H1 (cell line): ENCODE results near the gene SERPINB11. TPM values are rescaled to one million over a fixed set of nuclear protein-coding genes. Genes with fewer than 3 reads are reported as not detected.

ENCODE experiments used
- CTCF ChIA-PET: fragments of 300-600 bp; sonication (Branson Sonifier 250); formaldehyde crosslinking; loops from one replicate; lab custom pipeline; 2021; ENCODE audit not compliant: partially characterized antibody; lab: Charles Lee
- POLR2A ChIA-PET: fragments of 300-600 bp; sonication (Branson Sonifier 250); formaldehyde crosslinking; loops from one replicate; lab custom pipeline; 2021; ENCODE audit warnings: inconsistent platforms; ENCODE audit not compliant: partially characterized antibody; lab: Charles Lee
- DNase-seq, 2 experiments: peaks; one replicate each; pipeline versions ENCODE4 v3.0.0 to v3.0.0-alpha.2; 2010 to 2022; ENCODE audit warnings: low spot score in 2 of 2, low read depth in 1 of 2, mixed read lengths in 1 of 2
- FAIRE-seq: peaks from 2 replicates; lab custom pipeline; 2011; peaks lifted over from hg19 to GRCh38; lab: Jason Lieb, UNC
- H2AFZ ChIP-seq: 2 replicates; pipeline ENCODE4 v1.8.1; 2012; ENCODE audit warnings: low read length, inconsistent platforms
- H2AK5ac ChIP-seq: 2 replicates; pipeline ENCODE4 v1.6.1; 2013; ENCODE audit warnings: low read depth, low read length
- H2BK120ac ChIP-seq: replicated peaks from 2 replicates; pipeline ENCODE3; 2013; ENCODE audit warnings: low read depth, low read length, inconsistent platforms
- H2BK12ac ChIP-seq: 2 replicates; pipeline ENCODE4 v1.6.1; 2013; ENCODE audit warnings: low read depth, low read length
- H2BK15ac ChIP-seq: 2 replicates; pipeline ENCODE4 v1.6.1; 2013; ENCODE audit warnings: low read length
- H2BK20ac ChIP-seq: 2 replicates; pipeline ENCODE4 v1.6.1; 2013; ENCODE audit warnings: low read length
- H2BK5ac ChIP-seq: 2 replicates; pipeline ENCODE4 v1.6.1; 2013; ENCODE audit warnings: low read depth, low read length
- H3K14ac ChIP-seq: 2 replicates; pipeline ENCODE4 v1.6.1; 2013; ENCODE audit warnings: inconsistent platforms; ENCODE audit not compliant: insufficient read length
- H3K18ac ChIP-seq: 2 replicates; pipeline ENCODE4 v1.6.1; 2013; ENCODE audit warnings: low read length; ENCODE audit errors: extremely low read depth
- H3K23ac ChIP-seq: 2 replicates; pipeline ENCODE4 v1.6.1; 2013; ENCODE audit warnings: inconsistent platforms; ENCODE audit not compliant: insufficient read length
- H3K23me2 ChIP-seq: 2 replicates; pipeline ENCODE4 v1.6.1; 2013; ENCODE audit warnings: low read depth, low read length
- H3K27ac ChIP-seq: 2 replicates; pipeline ENCODE4 v1.6.1; 2011; ENCODE audit warnings: low read depth, low read length, inconsistent platforms
- H3K27me3 ChIP-seq, 4 experiments: replicated peaks in 1 of 4; 1 replicate in 1 of 4; 2 replicates in 3 of 4; pipeline versions ENCODE4 v1.6.1 to v1.8.1; 2011 to 2013; ENCODE audit warnings: low read length in 3 of 4, mild to moderate bottlenecking in 3 of 4, inconsistent platforms in 2 of 4, mixed read lengths in 2 of 4, moderate library complexity in 1 of 4; ENCODE audit not compliant: control insufficient read depth in 3 of 4, insufficient read depth in 3 of 4; ENCODE audit errors: extremely low read depth in 1 of 4
- H3K36me3 ChIP-seq, 4 experiments: 2 replicates each; pipeline versions ENCODE4 v1.6.1 to v1.8.1; 2011 to 2013; ENCODE audit warnings: mild to moderate bottlenecking in 4 of 4, low read length in 3 of 4, moderate library complexity in 2 of 4, control low read depth in 1 of 4, inconsistent platforms in 1 of 4; ENCODE audit not compliant: insufficient read depth in 4 of 4, control insufficient read depth in 2 of 4
- H3K4ac ChIP-seq: replicated peaks from 2 replicates; pipeline ENCODE3; 2013; ENCODE audit warnings: low read length, low read depth, mixed read lengths, inconsistent platforms; ENCODE audit not compliant: insufficient read length
- H3K4me1 ChIP-seq, 4 experiments: replicated peaks in 1 of 4; 1 replicate in 1 of 4; 2 replicates in 3 of 4; pipeline versions ENCODE4 v1.6.1 to v1.8.1; 2011 to 2013; ENCODE audit warnings: low read length in 3 of 4, inconsistent platforms in 2 of 4, mixed read lengths in 1 of 4; ENCODE audit not compliant: insufficient read depth in 4 of 4, control insufficient read depth in 3 of 4
- H3K4me2 ChIP-seq, 2 experiments: 2 replicates each; pipeline versions ENCODE4 v1.6.1 to v1.8.1; 2011 to 2013; ENCODE audit warnings: low read depth in 2 of 2, low read length in 2 of 2, control low read depth in 1 of 2, inconsistent platforms in 1 of 2, mild to moderate bottlenecking in 1 of 2; ENCODE audit not compliant: insufficient read depth in 1 of 2
- H3K4me3 ChIP-seq, 4 experiments: fragments of 200-600, 300-600 bp in 1 of 4; sonication (generic), shearing (Covaris generic), sonication (Bioruptor Twin) in 1 of 4; 2 replicates each; pipeline versions ENCODE4 v1.5.1 to v1.8.1; 2011 to 2016; ENCODE audit warnings: low read length in 4 of 4, low read depth in 3 of 4, control low read depth in 2 of 4, inconsistent platforms in 2 of 4, mild to moderate bottlenecking in 2 of 4, mixed read lengths in 1 of 4, moderate library complexity in 1 of 4; ENCODE audit not compliant: insufficient read depth in 2 of 4; ENCODE audit errors: extremely low read depth in 1 of 4
- H3K56ac ChIP-seq: replicated peaks from 2 replicates; pipeline ENCODE3; 2013; ENCODE audit warnings: low read depth, mild to moderate bottlenecking, mixed read lengths, low read length, inconsistent platforms; ENCODE audit not compliant: insufficient read length
- H3K79me1 ChIP-seq: 2 replicates; pipeline ENCODE4 v1.6.1; 2013; ENCODE audit warnings: low read depth, low read length, control low read depth
- H3K79me2 ChIP-seq, 2 experiments: 2 replicates each; pipeline versions ENCODE4 v1.6.1 to v1.8.1; 2012 to 2013; ENCODE audit warnings: low read length in 2 of 2, mild to moderate bottlenecking in 2 of 2, inconsistent platforms in 1 of 2; ENCODE audit not compliant: insufficient read depth in 2 of 2, control insufficient read depth in 1 of 2
- H3K9ac ChIP-seq, 4 experiments: replicated peaks in 1 of 4; 1 replicate in 1 of 4; 2 replicates in 3 of 4; pipeline versions ENCODE4 v1.6.1 to v1.8.1; 2011 to 2013; ENCODE audit warnings: low read depth in 3 of 4, low read length in 3 of 4, control low read depth in 2 of 4, mild to moderate bottlenecking in 2 of 4, moderate library complexity in 2 of 4, inconsistent platforms in 1 of 4; ENCODE audit errors: extremely low read depth in 1 of 4
- H3K9me3 ChIP-seq, 2 experiments: 2 replicates each; pipeline versions ENCODE4 v1.6.1 to v1.8.1; 2012 to 2013; ENCODE audit warnings: mild to moderate bottlenecking in 2 of 2, moderate library complexity in 2 of 2, control low read depth in 1 of 2, inconsistent platforms in 1 of 2, low read depth in 1 of 2, low read length in 1 of 2, mixed read lengths in 1 of 2; ENCODE audit not compliant: insufficient read depth in 2 of 2
- H4K20me1 ChIP-seq, 2 experiments: replicated peaks in 1 of 2; 2 replicates each; pipeline versions ENCODE3 to v1.8.1; 2011 to 2013; ENCODE audit warnings: inconsistent platforms in 2 of 2, low read length in 2 of 2, mild to moderate bottlenecking in 1 of 2; ENCODE audit not compliant: insufficient read depth in 2 of 2, control insufficient read depth in 1 of 2
- H4K5ac ChIP-seq: 2 replicates; pipeline ENCODE4 v1.6.1; 2013; ENCODE audit warnings: low read length, low read depth, mixed read lengths, inconsistent platforms; ENCODE audit not compliant: insufficient read length
- H4K8ac ChIP-seq: 2 replicates; pipeline ENCODE4 v1.8.0; 2013; ENCODE audit warnings: mild to moderate bottlenecking, moderate library complexity, low read length, inconsistent platforms; ENCODE audit not compliant: insufficient read depth; ENCODE audit errors: extremely low read depth
- H4K91ac ChIP-seq: replicated peaks from 2 replicates; pipeline ENCODE3; 2013; ENCODE audit warnings: low read length, mixed read lengths, inconsistent platforms; ENCODE audit not compliant: insufficient read length
- BACH1 ChIP-seq: IDR thresholded peaks from 2 replicates; pipeline ENCODE4 v1.6.1; 2012; ENCODE audit warnings: low read length, improper control_type of control experiment
- BCL11A ChIP-seq, 2 experiments: IDR thresholded peaks; one replicate each; pipeline ENCODE4 v1.6.1; 2011; ENCODE audit warnings: low read depth in 2 of 2, low read length in 2 of 2, mild to moderate bottlenecking in 2 of 2
- CREB1 ChIP-seq: IDR thresholded peaks from 2 replicates; pipeline ENCODE4 v1.6.1; 2012; ENCODE audit warnings: inconsistent platforms
- CTBP2 ChIP-seq: IDR thresholded peaks from 2 replicates; pipeline ENCODE4 v1.7.0; 2011; ENCODE audit warnings: borderline replicate concordance, mild to moderate bottlenecking, moderate library complexity, mixed read lengths, low read length; ENCODE audit not compliant: insufficient read depth, insufficient read length
- E2F6 ChIP-seq: IDR thresholded peaks from 2 replicates; pipeline ENCODE4 v1.6.1; 2012; ENCODE audit warnings: inconsistent platforms
- JUND ChIP-seq: IDR thresholded peaks from 2 replicates; pipeline ENCODE4 v1.6.1; 2011; ENCODE audit warnings: mild to moderate bottlenecking, improper control_type of control experiment, low read length
- PHF8 ChIP-seq: fragments of 200-600 bp; sonication (generic); conservative IDR thresholded peaks from 2 replicates; pipeline ENCODE4 v1.7.1; 2012; ENCODE audit warnings: low read depth, mild to moderate bottlenecking, inconsistent platforms, low read length, moderate library complexity
- SP1 ChIP-seq: IDR thresholded peaks from 2 replicates; pipeline ENCODE4 v1.6.1; 2011; ENCODE audit warnings: low read depth, low read length
- TEAD4 ChIP-seq: IDR thresholded peaks from 2 replicates; pipeline ENCODE4 v1.6.1; 2012; ENCODE audit warnings: low read depth, low read length, inconsistent platforms, mixed read lengths
- polyA plus RNA-seq, 7 experiments: library from polyadenylated mRNA; depleted of rRNA in 3 of 7; stranded (reverse) in 5 of 7; unstranded in 2 of 7; fragments of >200 nt in 5 of 7; fragments of 200-250 nt in 2 of 7; gene quantifications; 1 replicate in 5 of 7; 2 replicates in 1 of 7; 4 replicates in 1 of 7; pipeline versions ENCODE4 v1.2.1 to v1.2.3, GENCODE V29; 2011 to 2013; ENCODE audit warnings: missing spikeins in 2 of 7, mixed read lengths in 2 of 7
- total RNA-seq: library from RNA; stranded (reverse); fragmentation: NEBNext Ultra II Directional; extraction: Animal tissue kit (Norgen Biotek cat#: 25700); gene quantifications from 2 replicates; pipeline ENCODE4 v1.2.1, GENCODE V29; 2021

SERPINB11 gene
- total and polyA plus RNA-seq, 2 of the 8 experiments (the other 6 are each of a cell fraction or from before 2014, with no cell fraction given): not detected

- H2BK12ac ChIP-seq: no peak overlapping the region
- H4K5ac ChIP-seq: no peak overlapping the region
- FAIRE-seq (no peak), DNase-seq (no peak)
- no peaks in the 10 kb centered on the region for H3K9me3 ChIP-seq
- H3K14ac ChIP-seq: no peak overlapping the region
- no peak overlapping the region for H3K27ac ChIP-seq
- POLR2A ChIA-PET: no interaction called here
- no peak overlapping the region for H3K4me2 ChIP-seq
- no peaks in the 10 kb centered on the region for H4K20me1 ChIP-seq
- no peak overlapping the region for H4K91ac ChIP-seq
- H3K4me1 ChIP-seq: no peaks in the 10 kb centered on the region; a peak in 1 of 7 replicates
- H3K18ac ChIP-seq: no peak overlapping the region
- H3K36me3 ChIP-seq: no peaks in the 10 kb centered on the region
- no peak overlapping the region for H3K23ac ChIP-seq
- no peaks in the 10 kb centered on the region for H3K79me2 ChIP-seq
- no peak overlapping the region for H3K9ac ChIP-seq
- H4K8ac ChIP-seq: no peak overlapping the region
- no peak overlapping the region for H2BK15ac ChIP-seq
- no peak overlapping the region for H2BK20ac ChIP-seq
- no peak overlapping the region for H2AFZ ChIP-seq
- no peak overlapping the region for H2BK120ac ChIP-seq
- no peaks in the 10 kb centered on the region for H3K27me3 ChIP-seq
- no peak overlapping the region for H3K4me3 ChIP-seq
- no peak overlapping the region for H3K4ac ChIP-seq
- no peak overlapping the region for H2AK5ac ChIP-seq
- CTCF ChIA-PET: interaction anchor here (0.6 to 8.1 kb wide), 2 partner anchors 220 to 243 kb away, joined by 4 to 109 read pairs; no protein-coding TSS in a partner anchor
- no peak overlapping the region for H2BK5ac ChIP-seq
- TF ChIP-seq E2F6 (no peak), SP1 (no peak), BCL11A (IDR thresholded peaks at IDR 0.05; ENCODE audit: low read depth in 2 of 2, low read length in 2 of 2) (no peak), TEAD4 (no peak), PHF8 (no peak), CREB1 (no peak), JUND (no peak), CTBP2 (no peak), BACH1 (no peak)
- no peaks in the 10 kb centered on the region for H3K23me2 ChIP-seq
- H3K79me1 ChIP-seq: no peaks in the 10 kb centered on the region
- H3K56ac ChIP-seq: no peak overlapping the region
These were observed 34.1 kb downstream of the SERPINB11 start for GRCh38 chr18:63736876-63737275.
